SK-N-SH (cell line): ENCODE data around the gene RFX1. TPM values are rescaled to one million over a fixed set of nuclear protein-coding genes. Genes with fewer than 3 reads are reported as not detected.

ENCODE experiments used
- CTCF ChIA-PET: fragments of 300-600, 350-600 bp; formaldehyde crosslinking; extraction: SDS; loops from one replicate; lab custom pipeline; 2021; lab: Yijun Ruan, JAX
- POLR2A ChIA-PET: fragments of 350-600 bp; sonication (Branson Sonifier 250); formaldehyde crosslinking; extraction: SDS; loops from one replicate; lab custom pipeline; 2020; ENCODE audit warnings: antibody characterized with exemption, inconsistent platforms; lab: Yijun Ruan, JAX
- DNase-seq: peaks from one replicate; pipeline ENCODE4 v3.0.0; 2012
- H2AFZ ChIP-seq: fragments of 200-600 bp; sonication (generic); 2 replicates; pipeline ENCODE4 v1.8.1; 2016; ENCODE audit warnings: antibody characterized with exemption, mild to moderate bottlenecking, low read depth
- H3F3A ChIP-seq: fragments of 200-600 bp; sonication (generic); replicated peaks from 2 replicates; pipeline ENCODE3; 2016; ENCODE audit warnings: antibody characterized with exemption, mild to moderate bottlenecking; ENCODE audit not compliant: insufficient read depth
- H3K27ac ChIP-seq, 2 experiments: fragments of 200-500 bp in 1 of 2; fragments of 200-600 bp in 1 of 2; sonication (Bioruptor generic) in 1 of 2; sonication (generic), shearing (Covaris generic) in 1 of 2; 2 replicates each; pipeline versions ENCODE4 v1.5.1 to v1.6.1; 2014 to 2016; ENCODE audit warnings: low read depth in 2 of 2, inconsistent platforms in 1 of 2, low read length in 1 of 2, mild to moderate bottlenecking in 1 of 2, mixed read lengths in 1 of 2
- H3K27me3 ChIP-seq: fragments of 200-600 bp; sonication (generic), shearing (Covaris generic); 2 replicates; pipeline ENCODE4 v1.6.1; 2016; ENCODE audit warnings: mixed run types; ENCODE audit not compliant: insufficient read depth
- H3K36me3 ChIP-seq, 2 experiments: fragments of 200-500 bp in 1 of 2; fragments of 200-600 bp in 1 of 2; sonication (Bioruptor generic) in 1 of 2; sonication (generic) in 1 of 2; replicated peaks in 1 of 2; 2 replicates each; pipeline versions ENCODE3 to v1.5.1; 2014 to 2016; ENCODE audit warnings: low read length in 1 of 2, mild to moderate bottlenecking in 1 of 2; ENCODE audit not compliant: insufficient read depth in 2 of 2, control insufficient read depth in 1 of 2
- H3K4me1 ChIP-seq, 2 experiments: fragments of 200-500 bp in 1 of 2; fragments of 200-600 bp in 1 of 2; sonication (Bioruptor generic) in 1 of 2; sonication (generic), shearing (Covaris generic) in 1 of 2; 2 replicates each; pipeline versions ENCODE4 v1.5.1 to v1.6.1; 2014 to 2016; ENCODE audit warnings: low read depth in 1 of 2, low read length in 1 of 2, mixed run types in 1 of 2; ENCODE audit not compliant: insufficient read depth in 2 of 2, control insufficient read depth in 1 of 2
- H3K4me2 ChIP-seq: fragments of 200-600 bp; sonication (generic), shearing (Covaris generic); 2 replicates; pipeline ENCODE4 v1.6.1; 2017; ENCODE audit warnings: mixed run types
- H3K4me3 ChIP-seq, 2 experiments: fragments of 200-500 bp in 1 of 2; fragments of 200-600 bp in 1 of 2; sonication (Bioruptor generic) in 1 of 2; sonication (generic), shearing (Covaris generic) in 1 of 2; 2 replicates each; pipeline versions ENCODE4 v1.5.1 to v1.8.1; 2014 to 2016; ENCODE audit warnings: low read depth in 2 of 2, inconsistent platforms in 1 of 2, low read length in 1 of 2, mild to moderate bottlenecking in 1 of 2, mixed read lengths in 1 of 2, moderate library complexity in 1 of 2
- H3K79me2 ChIP-seq: fragments of 200-600 bp; sonication (generic); 2 replicates; pipeline ENCODE4 v1.8.1; 2017; ENCODE audit warnings: mild to moderate bottlenecking; ENCODE audit not compliant: insufficient read depth
- H3K9ac ChIP-seq: fragments of 200-600 bp; sonication (generic); 2 replicates; pipeline ENCODE4 v1.6.1; 2017; ENCODE audit warnings: mixed run types
- H3K9me2 ChIP-seq: fragments of 200-600 bp; sonication (generic); 2 replicates; pipeline ENCODE4 v1.6.1; 2017; ENCODE audit warnings: mixed run types
- H3K9me3 ChIP-seq: fragments of 200-600 bp; sonication (generic); 2 replicates; pipeline ENCODE4 v1.6.1; 2017; ENCODE audit warnings: mixed run types, mild to moderate bottlenecking, moderate library complexity
- H4K20me1 ChIP-seq: fragments of 200-600 bp; sonication (generic); 2 replicates; pipeline ENCODE4 v1.6.1; 2017; ENCODE audit warnings: mild to moderate bottlenecking, mixed run types; ENCODE audit not compliant: insufficient read depth
- CHD2 ChIP-seq: fragments of 150-350 bp; IDR thresholded peaks from 2 replicates; pipeline ENCODE4 v1.6.1; 2018; ENCODE audit warnings: low read length; ENCODE audit not compliant: partially characterized antibody
- ELF1 ChIP-seq: IDR thresholded peaks from 2 replicates; pipeline ENCODE4 v1.4.0; 2012
- EP300 ChIP-seq, 2 experiments: IDR thresholded peaks; 2 replicates each; pipeline versions ENCODE4 v1.4.0 to v1.6.1; 2012; ENCODE audit warnings: borderline replicate concordance in 1 of 2, low read depth in 1 of 2, low read length in 1 of 2
- FOXM1 ChIP-seq: IDR thresholded peaks from 2 replicates; pipeline ENCODE4 v1.4.0; 2012; ENCODE audit warnings: low read depth, mild to moderate bottlenecking
- GATA2 ChIP-seq: sonication (generic); formaldehyde crosslinking; IDR thresholded peaks from 2 replicates; pipeline ENCODE4 v1.5.0; 2020; ENCODE audit warnings: mild to moderate bottlenecking, missing genetic modification reagents
- MAX ChIP-seq: IDR thresholded peaks from 2 replicates; pipeline ENCODE4 v1.4.0; 2012; ENCODE audit warnings: low read depth
- MEF2A ChIP-seq: IDR thresholded peaks from 2 replicates; pipeline ENCODE4 v1.4.0; 2012; ENCODE audit warnings: low read depth, borderline replicate concordance
- MXI1 ChIP-seq: IDR thresholded peaks from 2 replicates; pipeline ENCODE4 v1.6.1; 2012; ENCODE audit warnings: mild to moderate bottlenecking, low read depth, low read length, improper control_type of control experiment
- NFIC ChIP-seq: IDR thresholded peaks from 2 replicates; pipeline ENCODE4 v1.4.0; 2012; ENCODE audit warnings: borderline replicate concordance
- NRF1 ChIP-seq: IDR thresholded peaks from 2 replicates; pipeline ENCODE4 v1.6.1; 2012; ENCODE audit warnings: low read depth, mild to moderate bottlenecking, low read length
- RAD21 ChIP-seq: IDR thresholded peaks from 2 replicates; pipeline ENCODE4 v1.6.1; 2012; ENCODE audit warnings: mild to moderate bottlenecking, low read length
- RCOR1 ChIP-seq: fragments of 150-350 bp; IDR thresholded peaks from 2 replicates; pipeline ENCODE4 v1.6.1; 2017; ENCODE audit warnings: antibody characterized with exemption, low read length
- REST ChIP-seq: IDR thresholded peaks from 2 replicates; pipeline ENCODE4 v1.6.1; 2012; ENCODE audit warnings: mild to moderate bottlenecking, low read depth, low read length, moderate library complexity
- SMC3 ChIP-seq: IDR thresholded peaks from 2 replicates; pipeline ENCODE4 v1.6.1; 2012; ENCODE audit warnings: low read depth, low read length, improper control_type of control experiment
- TAF1 ChIP-seq: IDR thresholded peaks from 2 replicates; pipeline ENCODE4 v1.6.1; 2012; ENCODE audit warnings: low read depth, mild to moderate bottlenecking, low read length, moderate library complexity, borderline replicate concordance
- TCF12 ChIP-seq: IDR thresholded peaks from 2 replicates; pipeline ENCODE4 v1.4.0; 2012
- WGBS: methylation state at CpG from one replicate; pipeline ENCODE4 v1.1.6; 2017; ENCODE audit warnings: low lambda C conversion rate; 5-methylcytosine and 5-hydroxymethylcytosine counted together
- polyA plus RNA-seq, 3 experiments: library from polyadenylated mRNA; depleted of rRNA; stranded (reverse); fragments of >200 nt; gene quantifications; 2 replicates each; pipeline ENCODE4 v1.2.3, GENCODE V29; 2012
- TF ChIP-seq, protein P1 (sequence below): fragments of 150-350 bp; IDR thresholded peaks from 2 replicates; pipeline ENCODE4 v1.6.1; 2017; ENCODE audit warnings: antibody characterized with exemption, low read length, low read depth, borderline replicate concordance
- TF ChIP-seq, protein P2 (sequence below): fragments of 200-600 bp; sonication (generic); IDR thresholded peaks from 2 replicates; pipeline ENCODE4 v1.6.1; 2017; ENCODE audit warnings: antibody characterized with exemption, mild to moderate bottlenecking, moderate library complexity
- TF ChIP-seq, protein P3 (sequence below): IDR thresholded peaks from 2 replicates; pipeline ENCODE4 v1.4.0; 2012; ENCODE audit warnings: low read depth, borderline replicate concordance

RFX1 gene
- polyA plus RNA-seq, 1 of the 3 experiments (the other 2 are of a cell fraction), result 1.5 TPM

- peaks cover 10% of the 10 kb centered on the region; the same call in 1 of the 2 replicates for H3K9me3 ChIP-seq
- no peaks in the 10 kb centered on the region for H3K27me3 ChIP-seq
- DNase-seq, result no peak
- no peak overlapping the region for H3K4me2 ChIP-seq
- peaks cover 0 to 16% of the 10 kb centered on the region in 2 experiments for H3K36me3 ChIP-seq
- TF ChIP-seq CHD2 (no peak), RCOR1 (no peak), GATA2 (CRISPR knock-in tag) (no peak), MAX (no peak), SMC3 (no peak), TCF12 (no peak), EP300 (IDR thresholded peaks at IDR 0.05; ENCODE audit: borderline replicate concordance in 1 of 2, low read depth in 1 of 2, low read length in 1 of 2) (no peak), NRF1 (no peak), MEF2A (no peak)
- TF ChIP-seq, protein P1, sequence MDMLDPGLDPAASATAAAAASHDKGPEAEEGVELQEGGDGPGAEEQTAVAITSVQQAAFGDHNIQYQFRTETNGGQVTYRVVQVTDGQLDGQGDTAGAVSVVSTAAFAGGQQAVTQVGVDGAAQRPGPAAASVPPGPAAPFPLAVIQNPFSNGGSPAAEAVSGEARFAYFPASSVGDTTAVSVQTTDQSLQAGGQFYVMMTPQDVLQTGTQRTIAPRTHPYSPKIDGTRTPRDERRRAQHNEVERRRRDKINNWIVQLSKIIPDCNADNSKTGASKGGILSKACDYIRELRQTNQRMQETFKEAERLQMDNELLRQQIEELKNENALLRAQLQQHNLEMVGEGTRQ, result no peak
- TF ChIP-seq, protein P2, sequence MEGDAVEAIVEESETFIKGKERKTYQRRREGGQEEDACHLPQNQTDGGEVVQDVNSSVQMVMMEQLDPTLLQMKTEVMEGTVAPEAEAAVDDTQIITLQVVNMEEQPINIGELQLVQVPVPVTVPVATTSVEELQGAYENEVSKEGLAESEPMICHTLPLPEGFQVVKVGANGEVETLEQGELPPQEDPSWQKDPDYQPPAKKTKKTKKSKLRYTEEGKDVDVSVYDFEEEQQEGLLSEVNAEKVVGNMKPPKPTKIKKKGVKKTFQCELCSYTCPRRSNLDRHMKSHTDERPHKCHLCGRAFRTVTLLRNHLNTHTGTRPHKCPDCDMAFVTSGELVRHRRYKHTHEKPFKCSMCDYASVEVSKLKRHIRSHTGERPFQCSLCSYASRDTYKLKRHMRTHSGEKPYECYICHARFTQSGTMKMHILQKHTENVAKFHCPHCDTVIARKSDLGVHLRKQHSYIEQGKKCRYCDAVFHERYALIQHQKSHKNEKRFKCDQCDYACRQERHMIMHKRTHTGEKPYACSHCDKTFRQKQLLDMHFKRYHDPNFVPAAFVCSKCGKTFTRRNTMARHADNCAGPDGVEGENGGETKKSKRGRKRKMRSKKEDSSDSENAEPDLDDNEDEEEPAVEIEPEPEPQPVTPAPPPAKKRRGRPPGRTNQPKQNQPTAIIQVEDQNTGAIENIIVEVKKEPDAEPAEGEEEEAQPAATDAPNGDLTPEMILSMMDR, result no peak
- TF ChIP-seq, all 33 proteins: peak for 0
- Histone ChIP-seq H3K4me1 (peaks cover 0 to 12% of the 10 kb centered on the region in 2 experiments; a peak in 1 of 4 replicates), H3K9me2 (no peaks in the 10 kb centered on the region), H3K9ac (no peak overlapping the region), H3K4me3 (no peak overlapping the region), H3F3A (no peaks in the 10 kb centered on the region), H4K20me1 (no peaks in the 10 kb centered on the region), H3K79me2 (peaks cover 6% of the 10 kb centered on the region; the same call in 1 of the 2 replicates), H3K27ac (no peak overlapping the region), H2AFZ (no peak overlapping the region)
- CTCF ChIA-PET, result interaction anchor here (1.4 to 2.1 kb wide), 2 partner anchors 61 to 75 kb away, joined by 5 read pairs; partner anchors contain the start of gene MISP3
- WGBS, result no CpG with 5 or more reads among the region's 6 CpGs
- POLR2A ChIA-PET, result no interaction called here
Measured at GRCh38 chr19:13997631-13997962, 8.5 kb downstream of the RFX1 start.

- H3K9me2 ChIP-seq, result no peaks in the 10 kb centered on the region
- DNase-seq, result no peak
- H3K4me1 ChIP-seq, result peaks cover 0 to 11% of the 10 kb centered on the region in 2 experiments; a peak in 1 of 4 replicates
- ChIA-PET CTCF (interaction anchor here (1.4 to 2.1 kb wide), 2 partner anchors 62 to 76 kb away, joined by 5 read pairs; partner anchors contain the start of gene MISP3), POLR2A (no interaction called here)
- peaks cover 0 to 16% of the 10 kb centered on the region in 2 experiments for H3K36me3 ChIP-seq
- no peak overlapping the region for H3K4me2 ChIP-seq
- no peaks in the 10 kb centered on the region for H3F3A ChIP-seq
- H3K9ac ChIP-seq, result no peak overlapping the region
- peaks cover 10% of the 10 kb centered on the region; the same call in 1 of the 2 replicates for H3K9me3 ChIP-seq
- H3K27ac ChIP-seq, result no peak overlapping the region
- H3K4me3 ChIP-seq, result no peak overlapping the region
- no peaks in the 10 kb centered on the region for H3K27me3 ChIP-seq
- H4K20me1 ChIP-seq, result no peaks in the 10 kb centered on the region
- peaks cover 6% of the 10 kb centered on the region; the same call in 1 of the 2 replicates for H3K79me2 ChIP-seq
- 94% methylated on average over 22 of the region's 22 CpGs for WGBS
- no peak overlapping the region for H2AFZ ChIP-seq
- TF ChIP-seq RAD21, result no peak
- no peak for TF ChIP-seq FOXM1
- TF ChIP-seq, protein P3, sequence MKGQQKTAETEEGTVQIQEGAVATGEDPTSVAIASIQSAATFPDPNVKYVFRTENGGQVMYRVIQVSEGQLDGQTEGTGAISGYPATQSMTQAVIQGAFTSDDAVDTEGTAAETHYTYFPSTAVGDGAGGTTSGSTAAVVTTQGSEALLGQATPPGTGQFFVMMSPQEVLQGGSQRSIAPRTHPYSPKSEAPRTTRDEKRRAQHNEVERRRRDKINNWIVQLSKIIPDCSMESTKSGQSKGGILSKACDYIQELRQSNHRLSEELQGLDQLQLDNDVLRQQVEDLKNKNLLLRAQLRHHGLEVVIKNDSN, result no peak
- no peak for TF ChIP-seq MXI1
- no peak for TF ChIP-seq NFIC
- no peak for TF ChIP-seq ELF1
- TF ChIP-seq TAF1, result no peak
- TF ChIP-seq REST, result no peak
Measured at GRCh38 chr19:13996928-13997630, 9.0 kb downstream of the RFX1 start.
